ENCODE data around the gene PCBP2. TPM values are rescaled to one million over a fixed set of nuclear protein-coding genes. Genes with fewer than 3 reads are reported as not detected.

Gene PCBP2
- total RNA-seq, 1 experiment from 2014 or later: 981 TPM

DNA sequence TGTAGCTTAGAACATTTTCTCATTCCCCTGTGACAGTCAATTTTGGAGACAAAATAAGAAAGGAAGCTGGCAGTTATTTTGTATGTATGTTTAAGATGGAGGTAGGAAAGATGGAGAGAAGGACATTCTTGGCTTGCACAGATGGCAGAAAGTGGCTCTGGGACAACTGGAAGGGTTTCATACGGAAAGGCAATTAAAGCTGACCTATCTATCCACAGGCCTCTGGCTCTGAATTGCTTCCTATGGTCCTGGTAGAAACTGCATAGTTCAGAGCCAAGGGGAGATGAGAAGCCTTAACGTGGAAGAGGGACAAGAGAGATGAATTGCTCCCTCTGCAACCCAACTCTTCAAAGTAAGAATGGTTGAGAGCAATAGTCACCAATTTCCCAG, 63.4 kb downstream of the PCBP2 start:
- POLR2A ChIA-PET: interaction anchor here (2.2 kb wide), 1 partner anchor 14 kb away, joined by 7 read pairs; the partner anchor contains the start of gene TARBP2
- H3K27me3 Mint-ChIP-seq (ENCODE audit: low read depth): no peaks in the 10 kb centered on the region
- no peak for DNase-seq (ENCODE audit: low spot score)
- no peak overlapping the region for H3K27ac Mint-ChIP-seq
- peaks cover 8% of the 10 kb centered on the region for H3K4me1 Mint-ChIP-seq
- CTCF ChIA-PET: interaction anchor here (1.2 kb wide), 1 partner anchor 194 kb away, joined by 3 read pairs; the partner anchor contains the start of gene AAAS
- H3K36me3 Mint-ChIP-seq: peaks cover 3% of the 10 kb centered on the region; the same call in 1 of the 2 replicates
- ATAC-seq: no peak
- TF ChIP-seq HMGA2 (CRISPR knock-in tag; IDR thresholded peaks at IDR 0.05) (no peak), FOXP1 (CRISPR knock-in tag; IDR thresholded peaks at IDR 0.05; ENCODE audit: borderline replicate concordance) (no peak)
- TF ChIP-seq, protein P1, sequence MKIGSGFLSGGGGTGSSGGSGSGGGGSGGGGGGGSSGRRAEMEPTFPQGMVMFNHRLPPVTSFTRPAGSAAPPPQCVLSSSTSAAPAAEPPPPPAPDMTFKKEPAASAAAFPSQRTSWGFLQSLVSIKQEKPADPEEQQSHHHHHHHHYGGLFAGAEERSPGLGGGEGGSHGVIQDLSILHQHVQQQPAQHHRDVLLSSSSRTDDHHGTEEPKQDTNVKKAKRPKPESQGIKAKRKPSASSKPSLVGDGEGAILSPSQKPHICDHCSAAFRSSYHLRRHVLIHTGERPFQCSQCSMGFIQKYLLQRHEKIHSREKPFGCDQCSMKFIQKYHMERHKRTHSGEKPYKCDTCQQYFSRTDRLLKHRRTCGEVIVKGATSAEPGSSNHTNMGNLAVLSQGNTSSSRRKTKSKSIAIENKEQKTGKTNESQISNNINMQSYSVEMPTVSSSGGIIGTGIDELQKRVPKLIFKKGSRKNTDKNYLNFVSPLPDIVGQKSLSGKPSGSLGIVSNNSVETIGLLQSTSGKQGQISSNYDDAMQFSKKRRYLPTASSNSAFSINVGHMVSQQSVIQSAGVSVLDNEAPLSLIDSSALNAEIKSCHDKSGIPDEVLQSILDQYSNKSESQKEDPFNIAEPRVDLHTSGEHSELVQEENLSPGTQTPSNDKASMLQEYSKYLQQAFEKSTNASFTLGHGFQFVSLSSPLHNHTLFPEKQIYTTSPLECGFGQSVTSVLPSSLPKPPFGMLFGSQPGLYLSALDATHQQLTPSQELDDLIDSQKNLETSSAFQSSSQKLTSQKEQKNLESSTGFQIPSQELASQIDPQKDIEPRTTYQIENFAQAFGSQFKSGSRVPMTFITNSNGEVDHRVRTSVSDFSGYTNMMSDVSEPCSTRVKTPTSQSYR (CRISPR knock-in tag; IDR thresholded peaks at IDR 0.05): no peak
- no peaks in the 10 kb centered on the region for H3K9me3 Mint-ChIP-seq
- no peak overlapping the region for H3K4me3 Mint-ChIP-seq

DNA sequence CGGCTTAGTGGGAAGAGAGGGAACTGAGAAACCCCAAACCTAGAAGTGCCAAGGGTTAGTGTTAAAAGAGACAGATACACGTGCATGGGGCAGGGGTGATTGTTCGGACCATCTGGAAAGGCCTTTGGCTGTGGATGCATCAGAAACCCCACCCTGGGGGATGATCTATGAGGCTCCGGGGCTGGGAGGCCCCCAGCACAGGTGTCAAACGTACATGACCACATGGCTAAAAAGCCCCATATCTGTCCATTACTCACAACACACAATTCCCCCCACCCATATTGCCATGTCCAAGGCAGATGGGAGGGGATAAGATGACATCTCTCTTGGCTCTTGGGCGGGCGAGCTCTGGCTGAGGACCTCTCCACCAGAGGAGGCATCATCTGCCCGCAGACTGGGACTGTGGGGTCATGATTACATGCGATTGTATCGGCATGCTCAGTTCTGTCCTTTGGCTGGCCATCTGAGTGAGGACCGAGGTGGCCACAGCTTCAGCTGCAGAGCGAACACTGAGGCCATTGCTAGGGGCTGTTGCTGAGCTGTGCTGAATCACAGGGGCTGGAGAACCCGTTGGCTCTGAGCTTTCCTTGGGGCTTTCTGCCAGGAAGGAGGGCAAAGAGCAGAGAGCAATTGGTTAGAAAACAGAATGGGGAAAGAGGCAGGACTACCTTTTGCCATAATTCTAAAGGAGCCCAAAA, 65.0 kb downstream of the PCBP2 start:
- H3K36me3 Mint-ChIP-seq: peaks cover 12% of the 10 kb centered on the region
- no peak overlapping the region for H3K27ac Mint-ChIP-seq
- peaks cover 8% of the 10 kb centered on the region for H3K4me1 Mint-ChIP-seq
- no peaks in the 10 kb centered on the region for H3K9me3 Mint-ChIP-seq
- CTCF ChIA-PET: interaction anchor here (0.6 to 1.0 kb wide), 2 partner anchors 35 to 144 kb away, joined by 3 read pairs; no protein-coding TSS in a partner anchor
- ATAC-seq (no peak), DNase-seq (ENCODE audit: low spot score) (no peak)
- H3K27me3 Mint-ChIP-seq (ENCODE audit: low read depth): no peaks in the 10 kb centered on the region
- POLR2A ChIA-PET: interaction anchor here (2.2 kb wide), 1 partner anchor 16 kb away, joined by 7 read pairs; the partner anchor contains the start of gene TARBP2
- H3K4me3 Mint-ChIP-seq: no peak overlapping the region
- TF ChIP-seq ZNF423 (CRISPR knock-in tag; IDR thresholded peaks at IDR 0.05): no peak
- TF ChIP-seq ZNF317 (CRISPR knock-in tag; IDR thresholded peaks at IDR 0.05; ENCODE audit: borderline replicate concordance, low read depth): no peak
- TF ChIP-seq ZNF121 (CRISPR knock-in tag; IDR thresholded peaks at IDR 0.05): no peak
- no peak for TF ChIP-seq CBFB (CRISPR knock-in tag; IDR thresholded peaks at IDR 0.05; ENCODE audit: low read depth)
- TF ChIP-seq, protein P2, sequence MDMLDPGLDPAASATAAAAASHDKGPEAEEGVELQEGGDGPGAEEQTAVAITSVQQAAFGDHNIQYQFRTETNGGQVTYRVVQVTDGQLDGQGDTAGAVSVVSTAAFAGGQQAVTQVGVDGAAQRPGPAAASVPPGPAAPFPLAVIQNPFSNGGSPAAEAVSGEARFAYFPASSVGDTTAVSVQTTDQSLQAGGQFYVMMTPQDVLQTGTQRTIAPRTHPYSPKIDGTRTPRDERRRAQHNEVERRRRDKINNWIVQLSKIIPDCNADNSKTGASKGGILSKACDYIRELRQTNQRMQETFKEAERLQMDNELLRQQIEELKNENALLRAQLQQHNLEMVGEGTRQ (CRISPR knock-in tag; IDR thresholded peaks at IDR 0.05): no peak
- TF ChIP-seq, protein P3, sequence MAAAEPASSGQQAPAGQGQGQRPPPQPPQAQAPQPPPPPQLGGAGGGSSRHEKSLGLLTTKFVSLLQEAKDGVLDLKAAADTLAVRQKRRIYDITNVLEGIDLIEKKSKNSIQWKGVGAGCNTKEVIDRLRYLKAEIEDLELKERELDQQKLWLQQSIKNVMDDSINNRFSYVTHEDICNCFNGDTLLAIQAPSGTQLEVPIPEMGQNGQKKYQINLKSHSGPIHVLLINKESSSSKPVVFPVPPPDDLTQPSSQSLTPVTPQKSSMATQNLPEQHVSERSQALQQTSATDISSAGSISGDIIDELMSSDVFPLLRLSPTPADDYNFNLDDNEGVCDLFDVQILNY (CRISPR knock-in tag; IDR thresholded peaks at IDR 0.05): no peak
- TF ChIP-seq IRF1 (CRISPR knock-in tag; IDR thresholded peaks at IDR 0.05): no peak
- no peak for TF ChIP-seq SMAD3 (CRISPR knock-in tag; IDR thresholded peaks at IDR 0.05; ENCODE audit: borderline replicate concordance)
- TF ChIP-seq FOXJ3 (CRISPR knock-in tag; IDR thresholded peaks at IDR 0.05; ENCODE audit: borderline replicate concordance): no peak
- TF ChIP-seq CREM (CRISPR knock-in tag; IDR thresholded peaks at IDR 0.05): no peak
- TF ChIP-seq ZNF425 (CRISPR knock-in tag; conservative IDR thresholded peaks at IDR 0.05): no peak
- TF ChIP-seq, protein P4, sequence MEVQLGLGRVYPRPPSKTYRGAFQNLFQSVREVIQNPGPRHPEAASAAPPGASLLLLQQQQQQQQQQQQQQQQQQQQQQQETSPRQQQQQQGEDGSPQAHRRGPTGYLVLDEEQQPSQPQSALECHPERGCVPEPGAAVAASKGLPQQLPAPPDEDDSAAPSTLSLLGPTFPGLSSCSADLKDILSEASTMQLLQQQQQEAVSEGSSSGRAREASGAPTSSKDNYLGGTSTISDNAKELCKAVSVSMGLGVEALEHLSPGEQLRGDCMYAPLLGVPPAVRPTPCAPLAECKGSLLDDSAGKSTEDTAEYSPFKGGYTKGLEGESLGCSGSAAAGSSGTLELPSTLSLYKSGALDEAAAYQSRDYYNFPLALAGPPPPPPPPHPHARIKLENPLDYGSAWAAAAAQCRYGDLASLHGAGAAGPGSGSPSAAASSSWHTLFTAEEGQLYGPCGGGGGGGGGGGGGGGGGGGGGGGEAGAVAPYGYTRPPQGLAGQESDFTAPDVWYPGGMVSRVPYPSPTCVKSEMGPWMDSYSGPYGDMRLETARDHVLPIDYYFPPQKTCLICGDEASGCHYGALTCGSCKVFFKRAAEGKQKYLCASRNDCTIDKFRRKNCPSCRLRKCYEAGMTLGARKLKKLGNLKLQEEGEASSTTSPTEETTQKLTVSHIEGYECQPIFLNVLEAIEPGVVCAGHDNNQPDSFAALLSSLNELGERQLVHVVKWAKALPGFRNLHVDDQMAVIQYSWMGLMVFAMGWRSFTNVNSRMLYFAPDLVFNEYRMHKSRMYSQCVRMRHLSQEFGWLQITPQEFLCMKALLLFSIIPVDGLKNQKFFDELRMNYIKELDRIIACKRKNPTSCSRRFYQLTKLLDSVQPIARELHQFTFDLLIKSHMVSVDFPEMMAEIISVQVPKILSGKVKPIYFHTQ (CRISPR knock-in tag; IDR thresholded peaks at IDR 0.05): no peak
- no peak for TF ChIP-seq KAT7 (CRISPR knock-in tag; IDR thresholded peaks at IDR 0.05; ENCODE audit: borderline replicate concordance)
- TF ChIP-seq TP53 (CRISPR knock-in tag; IDR thresholded peaks at IDR 0.05): no peak
- TF ChIP-seq FOXK1 (CRISPR knock-in tag; IDR thresholded peaks at IDR 0.05): no peak
- no peak for TF ChIP-seq ATF6 (CRISPR knock-in tag; IDR thresholded peaks at IDR 0.05)
- no peak for TF ChIP-seq NR1H2 (CRISPR knock-in tag; IDR thresholded peaks at IDR 0.05)
